CD14-positive monocyte (primary cell): Measurements from ENCODE around the gene CEP112. TPM values are rescaled to one million over a fixed set of nuclear protein-coding genes. Genes with fewer than 3 reads are reported as not detected.

Experiments used
- DNase-seq, 3 donors: peaks; one replicate each; pipeline ENCODE4 v3.0.0-alpha.2; 2011 to 2022
- H2AFZ ChIP-seq: 2 replicates; pipeline ENCODE4 v1.6.0; 2012; ENCODE audit warnings: mild to moderate bottlenecking, low read depth, low read length, inconsistent platforms; ENCODE audit not compliant: insufficient read depth, poor library complexity, severe bottlenecking
- H3K27ac ChIP-seq, 2 donors: 1 replicate in 1 of 2; 2 replicates in 1 of 2; pipeline ENCODE4 v1.5.1; 2012 to 2013; ENCODE audit warnings: low read length in 2 of 2, control low read depth in 1 of 2, inconsistent platforms in 1 of 2, low read depth in 1 of 2, mild to moderate bottlenecking in 1 of 2
- H3K27me3 ChIP-seq, 2 donors: one replicate each; pipeline versions ENCODE4 v1.6.0 to v1.6.1; 2011 to 2013; ENCODE audit warnings: low read length in 2 of 2; ENCODE audit not compliant: control insufficient read depth in 2 of 2, insufficient read depth in 2 of 2
- H3K36me3 ChIP-seq, 2 donors: replicated peaks in 1 of 2; 1 replicate in 1 of 2; 2 replicates in 1 of 2; pipeline versions ENCODE4 v1.5.1 to v1.6.1; 2012 to 2013; ENCODE audit warnings: low read length in 2 of 2, control low read depth in 1 of 2, inconsistent platforms in 1 of 2, mild to moderate bottlenecking in 1 of 2; ENCODE audit not compliant: insufficient read depth in 2 of 2, control insufficient read depth in 1 of 2
- H3K4me1 ChIP-seq, 2 donors: 1 replicate in 1 of 2; 2 replicates in 1 of 2; pipeline versions ENCODE4 v1.5.1 to v1.6.1; 2012 to 2013; ENCODE audit warnings: low read length in 2 of 2, control low read depth in 1 of 2, inconsistent platforms in 1 of 2, mild to moderate bottlenecking in 1 of 2, moderate library complexity in 1 of 2; ENCODE audit not compliant: insufficient read depth in 2 of 2, control insufficient read depth in 1 of 2
- H3K4me2 ChIP-seq: replicated peaks from 2 replicates; pipeline ENCODE3; 2012; ENCODE audit warnings: low read length, moderate library complexity, mild to moderate bottlenecking; ENCODE audit not compliant: poor library complexity, severe bottlenecking; ENCODE audit errors: extremely low read depth
- H3K4me3 ChIP-seq, 3 experiments: fragments of 200-600 bp in 1 of 3; sonication (generic) in 1 of 3; replicated peaks in 1 of 3; 1 replicate in 2 of 3; 2 replicates in 1 of 3; pipeline ENCODE4 v1.5.1; 2011 to 2013; ENCODE audit warnings: low read length in 3 of 3, mild to moderate bottlenecking in 3 of 3, control low read depth in 2 of 3, low read depth in 2 of 3, inconsistent platforms in 1 of 3, moderate library complexity in 1 of 3
- H3K79me2 ChIP-seq: 2 replicates; pipeline ENCODE4 v1.6.0; 2012; ENCODE audit warnings: mild to moderate bottlenecking, control low read depth, inconsistent platforms, low read length, moderate library complexity; ENCODE audit not compliant: insufficient read depth
- H3K9ac ChIP-seq: 2 replicates; pipeline ENCODE4 v1.6.0; 2017; ENCODE audit warnings: low read length, mild to moderate bottlenecking; ENCODE audit not compliant: insufficient read depth, poor library complexity, severe bottlenecking
- H3K9me3 ChIP-seq, 2 donors: replicated peaks in 1 of 2; 1 replicate in 1 of 2; 2 replicates in 1 of 2; pipeline versions ENCODE4 v1.5.1 to v1.6.1; 2012 to 2013; ENCODE audit warnings: low read length in 2 of 2, control low read depth in 1 of 2; ENCODE audit not compliant: control insufficient read depth in 1 of 2, insufficient read depth in 1 of 2
- H4K20me1 ChIP-seq: 2 replicates; pipeline ENCODE4 v1.6.0; 2012; ENCODE audit warnings: mild to moderate bottlenecking, low read length, control low read depth, moderate library complexity; ENCODE audit not compliant: insufficient read depth
- H3K27ac Mint-ChIP-seq, 7 donors: one replicate each; pipeline ENCODE4 v1.8.0; 2020; ENCODE audit warnings: mild to moderate bottlenecking in 7 of 7, mixed read lengths in 7 of 7, moderate library complexity in 6 of 7, inconsistent platforms in 2 of 7
- H3K27me3 Mint-ChIP-seq, 3 donors: one replicate each; pipeline ENCODE4 v1.8.0; 2021 to 2022; ENCODE audit warnings: low read depth in 3 of 3, mild to moderate bottlenecking in 3 of 3, mixed read lengths in 3 of 3, moderate library complexity in 3 of 3, inconsistent platforms in 1 of 3
- H3K36me3 Mint-ChIP-seq, 2 donors: one replicate each; pipeline ENCODE4 v1.8.0; 2020; ENCODE audit warnings: mixed read lengths in 2 of 2, inconsistent platforms in 1 of 2, mild to moderate bottlenecking in 1 of 2
- H3K4me1 Mint-ChIP-seq: one replicate; pipeline ENCODE4 v1.8.0; 2020; ENCODE audit warnings: mild to moderate bottlenecking, mixed read lengths
- H3K4me3 Mint-ChIP-seq, 2 donors: one replicate each; pipeline ENCODE4 v1.8.0; 2020; ENCODE audit warnings: mild to moderate bottlenecking in 2 of 2, mixed read lengths in 2 of 2, moderate library complexity in 1 of 2
- H3K9me3 Mint-ChIP-seq, 7 donors: one replicate each; pipeline ENCODE4 v1.8.0; 2020 to 2022; ENCODE audit warnings: mixed read lengths in 7 of 7, mild to moderate bottlenecking in 6 of 7, moderate library complexity in 6 of 7, inconsistent platforms in 2 of 7
- CTCF ChIP-seq: fragments of 200-600 bp; IDR thresholded peaks from one replicate; pipeline ENCODE4 v1.8.0; 2022; ENCODE audit warnings: antibody characterized with exemption, mild to moderate bottlenecking
- WGBS: methylation state at CpG from one replicate; pipeline ENCODE4 v1.1.5; 2013; ENCODE audit warnings: missing lambda C conversion rate; ENCODE audit not compliant: insufficient coverage; 5-methylcytosine and 5-hydroxymethylcytosine counted together
- intact Hi-C, 2 donors: fragments of 100-400 bp; cut with micrococcal nuclease; formaldehyde crosslinking; loops; one replicate each; pipeline versions ENCODE4 v1.15.0 to v1.15.1; 2023
- polyA plus RNA-seq, 3 donors: library from polyadenylated mRNA; depleted of rRNA in 1 of 3; unstranded in 2 of 3; stranded (reverse) in 1 of 3; fragments of 300-500 nt in 2 of 3; fragments of >200 nt in 1 of 3; fragmentation: Illumina TruSeq in 2 of 3; gene quantifications; 1 replicate in 2 of 3; 2 replicates in 1 of 3; pipeline ENCODE4 v1.2.3, GENCODE V29; 2012 to 2021

CEP112 gene
- polyA plus RNA-seq, 3 donors = 0.10 TPM; not detected in 2

GRCh38 chr17:66006654-66007053, 185.3 kb downstream of the CEP112 start:
- H2AFZ ChIP-seq = no peak overlapping the region
- H3K36me3 ChIP-seq = no peaks in the 10 kb centered on the region
- WGBS = 100% methylated on average over 1 of the region's 4 CpGs
- H3K4me2 ChIP-seq = no peak overlapping the region
- H3K4me1 ChIP-seq = no peaks in the 10 kb centered on the region
- Mint-ChIP-seq H3K9me3 (peaks cover 0 to 14% (median 3%) of the 10 kb centered on the region in 7 donors), H3K27me3 (peaks cover 0 to 1% (median 1%) of the 10 kb centered on the region in 3 donors), H3K36me3 (no peaks in the 10 kb centered on the region), H3K27ac (no peak overlapping the region), H3K4me1 (no peaks in the 10 kb centered on the region), H3K4me3 (no peak overlapping the region)
- no peaks in the 10 kb centered on the region for H3K27me3 ChIP-seq
- H4K20me1 ChIP-seq = no peaks in the 10 kb centered on the region
- H3K27ac ChIP-seq = no peak overlapping the region
- intact Hi-C loops = no loop called here
- no peak overlapping the region for H3K4me3 ChIP-seq
- H3K9me3 ChIP-seq = no peaks in the 10 kb centered on the region
- no peak for DNase-seq
- H3K79me2 ChIP-seq = no peaks in the 10 kb centered on the region
- no peak for TF ChIP-seq CTCF
- no peak overlapping the region for H3K9ac ChIP-seq

- no peak for TF ChIP-seq CTCF
Measured at GRCh38 chr17:66002812-66003211, 189.1 kb downstream of the CEP112 start.

More at GRCh38 chr17:66002812-66003211, 189.1 kb downstream of the CEP112 start:
- no peak overlapping the region for H3K4me3 ChIP-seq
- Mint-ChIP-seq H3K4me1 (no peaks in the 10 kb centered on the region), H3K27ac (no peak overlapping the region), H3K36me3 (no peaks in the 10 kb centered on the region), H3K4me3 (no peak overlapping the region), H3K27me3 (peaks cover 0 to 1% (median 1%) of the 10 kb centered on the region in 3 donors), H3K9me3 (peaks cover 0 to 6% (median 2%) of the 10 kb centered on the region in 7 donors)
- H4K20me1 ChIP-seq = no peaks in the 10 kb centered on the region
- no peaks in the 10 kb centered on the region for H3K36me3 ChIP-seq
- no peak overlapping the region for H3K27ac ChIP-seq
- intact Hi-C loops = no loop called here
- 100% methylated on average over 1 of the region's 1 CpG for WGBS
- no peak overlapping the region for H3K4me2 ChIP-seq
- no peak overlapping the region for H3K9ac ChIP-seq
- H3K79me2 ChIP-seq = no peaks in the 10 kb centered on the region
- no peak for DNase-seq
- no peak overlapping the region for H2AFZ ChIP-seq
- H3K9me3 ChIP-seq = peaks cover 0 to 4% of the 10 kb centered on the region in 2 donors
- no peaks in the 10 kb centered on the region for H3K27me3 ChIP-seq
- H3K4me1 ChIP-seq = no peaks in the 10 kb centered on the region
